Thyroid gland (tissue), 4 donors: Measurements from ENCODE around the gene L1CAM.

Experiments
- CTCF ChIP-seq, 6 experiments: fragments of 200-600 bp in 3 of 6; fragments of 450-650 bp in 3 of 6; sonication (generic) in 3 of 6; IDR thresholded peaks; one replicate each; pipeline ENCODE4 v1.5.1; 2016 to 2019; ENCODE audit warnings: antibody characterized with exemption in 6 of 6, mild to moderate bottlenecking in 2 of 6, inconsistent platforms in 1 of 6, moderate library complexity in 1 of 6
- POLR2A ChIP-seq, 2 donors: fragments of 450-650 bp; IDR thresholded peaks; one replicate each; pipeline ENCODE4 v1.6.1; 2017; ENCODE audit warnings: antibody characterized with exemption in 2 of 2, mild to moderate bottlenecking in 2 of 2, moderate library complexity in 1 of 2

- no peak for TF ChIP-seq POLR2A (IDR thresholded peaks at IDR 0.05)
- TF ChIP-seq CTCF (IDR thresholded peaks at IDR 0.05), result no peak
Observed at GRCh38 chrX:153830640-153831428, 55.1 kb downstream of the L1CAM start.
